ENCODE measurements around the gene RNF224. TPM values are rescaled to one million over a fixed set of nuclear protein-coding genes. Genes with fewer than 3 reads are reported as not detected.

RNF224 gene
- 0.17 TPM for polyA plus RNA-seq (2012; ENCODE audit: low read depth, missing spikeins)

DNA sequence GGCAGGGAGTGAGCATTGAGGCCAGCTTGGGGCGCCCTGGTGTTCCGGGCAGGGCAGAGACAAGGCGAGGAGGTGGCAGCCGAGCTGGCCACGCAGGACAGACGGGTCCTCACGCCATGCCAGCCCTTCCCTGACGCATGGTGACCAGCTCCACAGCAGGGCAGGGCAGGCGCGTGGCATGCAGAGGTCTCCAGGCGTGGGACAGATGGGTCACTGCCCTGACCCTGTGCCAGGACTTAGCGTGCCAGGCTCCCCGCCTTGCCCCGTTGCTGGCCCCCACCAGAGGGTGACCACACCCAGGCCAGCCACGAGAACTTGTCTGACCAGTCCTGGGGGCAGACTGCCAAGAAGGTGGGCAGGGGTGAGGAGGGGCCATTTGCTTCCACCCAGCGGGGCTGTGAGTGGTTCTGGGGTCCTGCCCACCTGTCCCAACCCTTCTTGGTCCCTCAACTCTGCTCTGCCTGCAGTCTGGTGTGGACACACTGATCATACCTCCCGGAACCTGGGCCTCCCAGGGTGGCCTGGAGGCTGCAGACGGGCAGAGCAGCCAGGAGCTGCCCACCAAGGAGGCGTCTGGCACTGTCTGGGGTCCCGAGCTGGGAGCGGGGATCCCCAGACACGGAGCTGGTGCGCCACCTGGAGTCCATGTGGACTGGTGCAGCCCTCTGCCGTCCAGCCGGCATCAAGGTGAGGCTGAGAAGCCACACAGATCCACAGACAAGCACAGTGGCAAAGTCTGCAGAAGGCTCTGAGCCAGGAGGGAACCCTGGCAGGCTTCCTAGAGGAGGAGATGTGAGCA lies at the start of gene RNF224:
RNF224 (plus strand) TSS at position 449 of the 799 bp plus-strand sequence. CDS start 834 bp downstream, outside the sequence.
- DNase-seq (ENCODE audit: insufficient read length, low spot score), result peak; percentile 88
- peak; percentile 98 for FAIRE-seq
- TF ChIP-seq POU2F2 (IDR thresholded peaks at IDR 0.05; ENCODE audit: low read depth, low read length) (0 out of 2 replicates have a peak, but pooled peaks have one; percentile 28), SPI1 (IDR thresholded peaks at IDR 0.05; ENCODE audit: low read depth, low read length) (no peak)

DNA sequence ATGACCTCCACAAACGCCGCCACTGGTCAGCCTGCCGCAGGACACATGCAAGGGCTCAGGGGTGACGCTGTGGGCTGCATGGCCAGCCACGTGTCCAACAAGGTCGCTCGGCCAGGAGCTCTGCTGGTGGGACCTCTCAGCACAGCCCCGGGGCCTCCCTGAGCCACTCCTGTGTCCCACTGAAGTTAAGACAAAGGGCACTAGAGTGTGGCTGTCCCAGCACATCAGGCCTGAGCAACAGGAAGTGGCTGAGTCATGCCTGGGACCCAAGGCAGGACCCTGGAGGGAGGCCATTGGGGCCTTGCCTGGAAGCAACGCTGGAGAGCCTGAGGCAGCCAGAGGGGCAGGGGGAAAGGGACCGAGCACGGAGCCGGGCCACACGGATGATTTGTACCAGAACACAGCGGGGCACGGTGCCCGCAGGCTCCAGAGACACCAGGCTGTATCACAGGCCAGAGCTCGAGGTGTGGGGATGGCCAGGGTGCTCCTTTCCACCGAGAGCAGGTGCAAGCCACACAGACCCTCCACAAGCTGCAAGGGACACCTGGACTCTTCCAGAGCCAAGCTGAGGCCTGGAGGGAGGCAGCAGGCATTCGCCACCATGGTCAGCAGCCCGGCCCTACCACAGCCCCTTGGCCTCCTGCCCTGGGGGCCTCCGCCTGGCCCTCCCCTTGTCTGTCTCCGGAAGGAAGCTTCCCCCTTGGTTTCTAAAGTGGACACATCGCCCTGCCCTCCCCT lies 48.9 kb upstream of the RNF224 start:
- no peak for TF ChIP-seq PAX5 (IDR thresholded peaks at IDR 0.05; ENCODE audit: insufficient read depth, low read length, severe bottlenecking)
- no peak for TF ChIP-seq SPI1 (IDR thresholded peaks at IDR 0.05; ENCODE audit: low read depth, low read length)
- TF ChIP-seq POLR2A (IDR thresholded peaks at IDR 0.05; ENCODE audit: low read depth, low read length), result no peak
- TF ChIP-seq TAF1 (IDR thresholded peaks at IDR 0.05; ENCODE audit: low read depth, low read length), result no peak
- no peak for TF ChIP-seq POLR2AphosphoS5 (IDR thresholded peaks at IDR 0.05; ENCODE audit: low read depth, low read length)
- no peak for TF ChIP-seq POU2F2 (IDR thresholded peaks at IDR 0.05; ENCODE audit: low read depth, low read length)
- DNase-seq (ENCODE audit: insufficient read length, low spot score), result no peak
- no peak for FAIRE-seq

DNA sequence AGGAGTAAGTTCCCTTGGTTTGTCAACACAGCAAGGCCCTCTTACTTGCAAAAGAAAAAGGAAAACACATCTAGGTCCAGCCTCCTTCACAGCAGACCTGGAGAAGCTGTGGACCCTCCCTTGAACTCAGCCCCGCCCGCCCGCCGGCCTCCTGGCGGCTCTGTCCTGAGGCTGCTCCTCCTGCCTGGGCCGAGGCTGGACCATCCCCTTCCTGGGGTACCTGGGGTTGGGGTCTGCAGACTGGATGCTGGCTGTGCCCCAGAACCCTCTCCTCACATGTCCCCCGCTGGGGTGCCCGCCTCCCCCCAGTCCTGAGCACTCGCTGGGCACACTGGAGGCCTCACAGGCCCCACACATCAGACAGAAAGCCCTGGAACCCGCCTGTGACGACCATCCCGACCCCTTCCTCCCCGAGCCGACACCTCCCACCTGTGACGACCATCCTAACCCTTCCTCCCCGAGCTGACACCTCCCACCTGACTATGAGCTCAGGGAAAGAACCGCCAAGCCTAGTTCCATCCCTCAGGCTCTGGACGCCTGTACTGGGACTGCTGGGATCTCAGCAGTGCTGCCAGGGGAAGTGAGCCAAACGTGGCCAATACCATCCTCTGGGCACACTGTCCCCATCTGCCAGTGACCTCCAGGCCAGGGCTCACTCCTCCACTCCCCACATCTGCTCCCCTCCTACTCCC lies 48.2 kb upstream of the RNF224 start:
- FAIRE-seq, result no peak
- TF ChIP-seq POLR2A (IDR thresholded peaks at IDR 0.05; ENCODE audit: low read depth, low read length) (no peak), SPI1 (IDR thresholded peaks at IDR 0.05; ENCODE audit: low read depth, low read length) (no peak), PAX5 (IDR thresholded peaks at IDR 0.05; ENCODE audit: insufficient read depth, low read length, severe bottlenecking) (no peak), POLR2AphosphoS5 (IDR thresholded peaks at IDR 0.05; ENCODE audit: low read depth, low read length) (no peak), TAF1 (IDR thresholded peaks at IDR 0.05; ENCODE audit: low read depth, low read length) (no peak), POU2F2 (IDR thresholded peaks at IDR 0.05; ENCODE audit: low read depth, low read length) (no peak)
- no peak for DNase-seq (ENCODE audit: insufficient read length, low spot score)

DNA sequence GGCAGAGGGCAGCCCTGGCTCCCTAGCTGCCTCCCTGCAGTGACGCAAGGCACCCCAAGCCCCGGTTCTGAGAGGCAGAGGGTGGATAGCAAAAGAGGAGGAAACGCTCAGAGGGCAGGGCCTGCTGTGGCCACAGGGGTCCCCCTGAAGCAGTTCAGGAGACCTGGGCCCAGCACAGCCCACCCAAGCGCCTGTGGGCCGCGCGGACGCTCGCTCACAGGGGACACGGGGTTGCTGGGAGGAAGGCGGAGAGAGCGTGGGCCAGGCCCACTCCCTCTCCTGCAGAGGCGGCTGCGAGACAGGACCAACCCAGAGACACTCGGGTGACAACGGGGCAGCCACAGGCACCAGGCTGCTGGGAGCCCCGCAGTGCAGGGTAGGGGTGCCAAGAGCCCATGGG lies 47.5 kb upstream of the RNF224 start:
- TF ChIP-seq POLR2A (IDR thresholded peaks at IDR 0.05; ENCODE audit: low read depth, low read length) (no peak), POLR2AphosphoS5 (IDR thresholded peaks at IDR 0.05; ENCODE audit: low read depth, low read length) (no peak), PAX5 (IDR thresholded peaks at IDR 0.05; ENCODE audit: insufficient read depth, low read length, severe bottlenecking) (no peak), POU2F2 (IDR thresholded peaks at IDR 0.05; ENCODE audit: low read depth, low read length) (no peak), SPI1 (IDR thresholded peaks at IDR 0.05; ENCODE audit: low read depth, low read length) (no peak), TAF1 (IDR thresholded peaks at IDR 0.05; ENCODE audit: low read depth, low read length) (no peak)
- DNase-seq (ENCODE audit: insufficient read length, low spot score), result no peak
- FAIRE-seq, result no peak

DNA sequence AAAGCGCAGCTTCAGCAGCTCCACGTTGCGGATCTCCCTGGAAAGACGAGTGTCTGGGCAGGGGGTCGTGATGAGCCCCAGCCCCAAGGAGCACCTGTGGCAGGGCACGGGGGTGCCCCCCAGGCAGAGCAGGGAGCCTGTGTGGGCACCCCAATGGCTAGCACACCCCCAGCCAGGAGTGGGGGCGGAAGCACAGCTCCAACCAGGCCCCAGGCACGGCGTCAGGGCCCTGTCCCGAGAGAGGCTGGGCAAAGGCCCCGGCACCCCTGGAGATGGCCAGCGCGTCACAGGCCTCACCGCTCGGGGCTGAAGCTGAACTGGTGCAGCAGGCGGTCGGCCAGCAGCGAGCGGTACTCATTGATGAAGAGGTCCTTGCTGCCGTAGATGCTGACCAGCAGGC lies 46.8 kb upstream of the RNF224 start:
- TF ChIP-seq PAX5 (IDR thresholded peaks at IDR 0.05; ENCODE audit: insufficient read depth, low read length, severe bottlenecking), result no peak
- DNase-seq (ENCODE audit: insufficient read length, low spot score) (no peak), FAIRE-seq (no peak)

DNA sequence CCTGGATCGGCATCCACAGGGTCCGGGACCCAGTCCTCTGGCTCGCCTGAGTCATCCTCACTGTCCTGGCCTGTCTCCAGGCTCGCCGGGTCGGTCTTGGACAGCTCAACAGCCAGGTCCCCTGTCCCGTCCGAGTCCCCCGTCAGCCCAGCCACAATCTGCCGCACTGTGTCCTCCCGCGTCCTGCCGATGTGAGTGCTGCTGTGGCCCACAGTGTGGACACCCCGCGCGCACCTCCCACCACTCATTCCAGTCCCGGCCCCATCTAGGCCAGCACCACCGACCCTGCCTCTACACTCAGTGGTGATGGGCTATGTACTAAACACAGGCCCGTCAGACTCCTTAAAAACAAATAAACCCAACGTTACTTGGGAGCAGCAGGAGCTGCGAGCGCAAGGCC lies 45.6 kb upstream of the RNF224 start:
- no peak for TF ChIP-seq POLR2AphosphoS5 (IDR thresholded peaks at IDR 0.05; ENCODE audit: low read depth, low read length)
- no peak for TF ChIP-seq PAX5 (IDR thresholded peaks at IDR 0.05; ENCODE audit: insufficient read depth, low read length, severe bottlenecking)
- TF ChIP-seq POLR2A (IDR thresholded peaks at IDR 0.05; ENCODE audit: low read depth, low read length), result no peak
- no peak for TF ChIP-seq SPI1 (IDR thresholded peaks at IDR 0.05; ENCODE audit: low read depth, low read length)
- no peak for TF ChIP-seq TAF1 (IDR thresholded peaks at IDR 0.05; ENCODE audit: low read depth, low read length)
- no peak for TF ChIP-seq POU2F2 (IDR thresholded peaks at IDR 0.05; ENCODE audit: low read depth, low read length)
- DNase-seq (ENCODE audit: insufficient read length, low spot score) (no peak), FAIRE-seq (no peak)

DNA sequence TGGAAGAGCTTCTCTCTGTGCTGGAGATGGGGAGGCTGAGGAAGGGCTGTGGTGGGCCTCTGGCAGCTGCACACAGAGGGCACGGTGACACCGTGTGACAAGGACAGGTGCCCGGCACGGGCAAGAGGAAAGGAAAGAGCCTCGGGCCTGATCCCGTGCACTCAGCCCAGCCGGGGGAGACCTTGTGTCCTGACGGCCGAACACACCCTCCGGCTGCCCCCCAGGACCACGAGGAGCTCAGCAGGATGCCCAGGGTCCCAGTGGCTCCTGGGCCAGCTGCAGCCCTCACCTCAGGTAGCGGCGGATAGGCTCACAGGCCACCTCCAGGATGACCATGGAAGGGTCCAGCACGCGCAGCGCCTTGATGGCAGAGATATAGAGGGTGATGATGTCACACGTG lies 44.5 kb upstream of the RNF224 start:
- TF ChIP-seq POLR2AphosphoS5 (IDR thresholded peaks at IDR 0.05; ENCODE audit: low read depth, low read length), result no peak
- TF ChIP-seq TAF1 (IDR thresholded peaks at IDR 0.05; ENCODE audit: low read depth, low read length), result no peak
- TF ChIP-seq SPI1 (IDR thresholded peaks at IDR 0.05; ENCODE audit: low read depth, low read length), result no peak
- no peak for TF ChIP-seq PAX5 (IDR thresholded peaks at IDR 0.05; ENCODE audit: insufficient read depth, low read length, severe bottlenecking)
- TF ChIP-seq POU2F2 (IDR thresholded peaks at IDR 0.05; ENCODE audit: low read depth, low read length), result no peak
- TF ChIP-seq POLR2A (IDR thresholded peaks at IDR 0.05; ENCODE audit: low read depth, low read length), result no peak
- DNase-seq (ENCODE audit: insufficient read length, low spot score) (no peak), FAIRE-seq (no peak)

DNA sequence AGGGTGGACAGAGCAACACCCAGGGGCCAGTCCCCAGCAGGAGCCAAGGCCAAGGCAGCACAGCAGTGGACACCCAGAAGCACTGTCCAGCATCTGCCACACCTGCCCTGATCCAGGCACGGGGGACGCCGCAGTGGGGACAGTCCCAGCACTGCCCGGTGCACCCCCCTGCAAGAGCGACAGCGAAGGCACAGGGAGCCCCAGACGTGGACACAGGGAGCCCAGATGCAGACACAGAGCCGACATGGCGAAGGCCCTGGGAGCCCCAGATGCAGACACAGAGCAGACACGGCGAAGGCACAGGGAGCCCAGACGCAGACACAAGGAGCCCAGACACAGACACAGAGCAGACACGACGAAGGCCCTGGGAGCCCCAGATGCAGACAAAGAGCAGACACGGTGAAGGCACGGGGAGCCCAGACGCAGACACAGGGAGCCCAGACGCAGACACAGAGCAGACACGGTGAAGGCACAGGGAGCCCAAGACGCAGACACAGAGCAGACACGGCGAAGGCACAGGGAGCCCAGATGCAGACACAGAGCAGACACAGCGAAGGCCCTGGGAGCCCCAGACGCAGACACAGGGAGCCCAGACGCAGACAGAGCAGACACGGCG lies 43.2 kb upstream of the RNF224 start:
- no peak for FAIRE-seq
- no peak for DNase-seq (ENCODE audit: insufficient read length, low spot score)

More for the DNA sequence above, 43.2 kb upstream of the RNF224 start:
- TF ChIP-seq POLR2A (IDR thresholded peaks at IDR 0.05; ENCODE audit: low read depth, low read length) (no peak), POU2F2 (IDR thresholded peaks at IDR 0.05; ENCODE audit: low read depth, low read length) (no peak), SPI1 (IDR thresholded peaks at IDR 0.05; ENCODE audit: low read depth, low read length) (no peak), POLR2AphosphoS5 (IDR thresholded peaks at IDR 0.05; ENCODE audit: low read depth, low read length) (no peak)
